ENCODE data around the gene RIN1.

Gene RIN1

GRCh38 chr11:66286699-66287098, 49.5 kb downstream of the RIN1 start:
- DNase-seq, result no peak
- no peak overlapping the region for H3K4me3 ChIP-seq (ENCODE audit: low read depth, low read length)
- H3K27me3 ChIP-seq, result no peaks in the 10 kb centered on the region
- H3K9me3 ChIP-seq, result no peaks in the 10 kb centered on the region
- no peak for TF ChIP-seq CTCF (IDR thresholded peaks at IDR 0.05; ENCODE audit: low read depth, low read length)
- peaks cover 26% of the 10 kb centered on the region; the same call in 1 of the 2 replicates for H3K36me3 ChIP-seq
- H3K4me1 ChIP-seq, result peaks cover 17% of the 10 kb centered on the region

GRCh38 chr11:66285250-66285947, 50.8 kb downstream of the RIN1 start:
- H3K4me1 ChIP-seq, result peaks cover 25% of the 10 kb centered on the region
- H3K27me3 ChIP-seq, result no peaks in the 10 kb centered on the region
- H3K36me3 ChIP-seq, result peaks cover 26% of the 10 kb centered on the region; the same call in 1 of the 2 replicates
- no peak overlapping the region for H3K4me3 ChIP-seq (ENCODE audit: low read depth, low read length)
- no peaks in the 10 kb centered on the region for H3K9me3 ChIP-seq
- no peak for DNase-seq
- no peak for TF ChIP-seq CTCF (IDR thresholded peaks at IDR 0.05; ENCODE audit: low read depth, low read length)

- no peak for TF ChIP-seq CTCF (IDR thresholded peaks at IDR 0.05; ENCODE audit: low read depth, low read length)
- Histone ChIP-seq H3K4me1 (peaks cover 32% of the 10 kb centered on the region), H3K9me3 (no peaks in the 10 kb centered on the region), H3K36me3 (peaks cover 26% of the 10 kb centered on the region; the same call in 1 of the 2 replicates), H3K4me3 (ENCODE audit: low read depth, low read length) (no peak overlapping the region), H3K27me3 (no peaks in the 10 kb centered on the region)
- no peak for DNase-seq
These were observed 51.6 kb downstream of the RIN1 start for GRCh38 chr11:66284526-66285078.

- Histone ChIP-seq H3K9me3 (no peaks in the 10 kb centered on the region), H3K4me3 (ENCODE audit: low read depth, low read length) (no peak overlapping the region), H3K36me3 (peaks cover 26% of the 10 kb centered on the region; the same call in 1 of the 2 replicates), H3K4me1 (peaks cover 32% of the 10 kb centered on the region), H3K27me3 (no peaks in the 10 kb centered on the region)
- DNase-seq, result no peak
- no peak for TF ChIP-seq CTCF (IDR thresholded peaks at IDR 0.05; ENCODE audit: low read depth, low read length)
These were observed 52.7 kb downstream of the RIN1 start for GRCh38 chr11:66283461-66284105.

- peaks cover 29% of the 10 kb centered on the region for H3K4me1 ChIP-seq
- H3K27me3 ChIP-seq, result no peaks in the 10 kb centered on the region
- H3K36me3 ChIP-seq, result peaks cover 26% of the 10 kb centered on the region; the same call in 1 of the 2 replicates
- DNase-seq, result peak; percentile 100
- H3K9me3 ChIP-seq, result no peaks in the 10 kb centered on the region
- H3K4me3 ChIP-seq (ENCODE audit: low read depth, low read length), result no peak overlapping the region
- TF ChIP-seq CTCF (IDR thresholded peaks at IDR 0.05; ENCODE audit: low read depth, low read length), result peak; percentile 88
These were observed 53.5 kb downstream of the RIN1 start for GRCh38 chr11:66282468-66283455.

Data from BE2C (cell line).